Fibroblast of mammary gland (primary cell): ENCODE results near the gene CD300E.

ENCODE experiments used
- DNase-seq: peaks from one replicate; pipeline ENCODE4 v3.0.0-alpha.2; 2010; ENCODE audit warnings: low read depth
- H3K4me3 ChIP-seq: 2 replicates; pipeline ENCODE4 v1.5.1; 2011; ENCODE audit warnings: low read depth, mild to moderate bottlenecking, low read length, moderate library complexity; ENCODE audit not compliant: control insufficient read depth
- CTCF ChIP-seq: conservative IDR thresholded peaks from 2 replicates; pipeline ENCODE4 v1.5.1; 2011; ENCODE audit warnings: low read depth, low read length, inconsistent platforms; ENCODE audit not compliant: control insufficient read depth, insufficient read depth

Gene CD300E

GRCh38 chr17:74568106-74568873, 55.2 kb downstream of the CD300E start:
- no peak for TF ChIP-seq CTCF
- no peak for DNase-seq
- H3K4me3 ChIP-seq: no peak overlapping the region

GRCh38 chr17:74567397-74567796, 56.1 kb downstream of the CD300E start, which contains the start of gene CD300H:
CD300H (minus strand) TSS chr17:74567509.
- no peak for TF ChIP-seq CTCF
- no peak for DNase-seq
- no peak within 1 kb of the TSS for H3K4me3 ChIP-seq

- H3K4me3 ChIP-seq: no peak overlapping the region
- peak; percentile 62 for DNase-seq
- peak; percentile 61 for TF ChIP-seq CTCF
Measured at GRCh38 chr17:74566132-74566753, 57.3 kb downstream of the CD300E start.

GRCh38 chr17:74565126-74565525, 58.4 kb downstream of the CD300E start:
- peak; percentile 23 for DNase-seq
- H3K4me3 ChIP-seq: no peak overlapping the region
- TF ChIP-seq CTCF: no peak

- TF ChIP-seq CTCF: no peak
- no peak overlapping the region for H3K4me3 ChIP-seq
- no peak for DNase-seq
Measured at GRCh38 chr17:74563358-74563757, 60.2 kb downstream of the CD300E start.

- DNase-seq: no peak
- no peak overlapping the region for H3K4me3 ChIP-seq
- no peak for TF ChIP-seq CTCF
Measured at GRCh38 chr17:74561586-74561985, 62.0 kb downstream of the CD300E start.
